Measurements from ENCODE around the gene ZNF714. TPM values are rescaled to one million over a fixed set of nuclear protein-coding genes. Genes with fewer than 3 reads are reported as not detected.

Gene ZNF714
- total and polyA plus RNA-seq, 9 of the 15 experiments (the other 6 are each of a cell fraction or from before 2014, with no cell fraction given), result 16.2 to 40.8 (median 28.9) TPM

- TF ChIP-seq MEIS2 (IDR thresholded peaks at IDR 0.05; ENCODE audit: partially characterized antibody) (peak; percentile 42), SMARCA4 (IDR thresholded peaks at IDR 0.05) (peak; percentile 60; the same call in 1 of the 2 replicates), GATA2 (CRISPR knock-in tag; IDR thresholded peaks at IDR 0.05) (peak; percentile 29; the same call in 1 of the 2 replicates)
These were observed 76.6 kb downstream of the ZNF714 start (continued) for GRCh38 chr19:21158523-21159135.

DNA sequence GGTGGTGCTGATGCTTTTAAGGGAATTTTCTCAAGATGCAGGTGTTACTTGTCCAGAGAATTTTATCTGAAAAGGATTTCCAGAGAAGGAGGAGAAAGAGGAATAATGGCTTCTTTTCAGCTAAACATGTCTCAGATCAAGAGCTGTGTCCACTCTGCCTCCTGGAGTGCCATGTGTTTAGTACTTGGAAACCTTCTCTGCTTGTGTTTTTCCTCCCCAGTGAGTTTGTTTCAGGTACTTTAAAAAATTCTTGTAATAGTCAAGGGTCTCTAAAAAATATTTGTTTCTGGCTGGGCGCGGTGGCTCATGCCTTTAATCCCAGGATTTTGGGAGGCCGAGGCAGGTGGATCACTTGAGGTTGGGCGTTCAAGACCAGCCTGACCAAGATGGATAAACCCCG lies 82.5 kb downstream of the ZNF714 start:
- POLR2A ChIA-PET, result interaction anchor here (0.9 kb wide), 1 partner anchor 13 kb away, joined by 3 read pairs; no protein-coding TSS in a partner anchor

DNA sequence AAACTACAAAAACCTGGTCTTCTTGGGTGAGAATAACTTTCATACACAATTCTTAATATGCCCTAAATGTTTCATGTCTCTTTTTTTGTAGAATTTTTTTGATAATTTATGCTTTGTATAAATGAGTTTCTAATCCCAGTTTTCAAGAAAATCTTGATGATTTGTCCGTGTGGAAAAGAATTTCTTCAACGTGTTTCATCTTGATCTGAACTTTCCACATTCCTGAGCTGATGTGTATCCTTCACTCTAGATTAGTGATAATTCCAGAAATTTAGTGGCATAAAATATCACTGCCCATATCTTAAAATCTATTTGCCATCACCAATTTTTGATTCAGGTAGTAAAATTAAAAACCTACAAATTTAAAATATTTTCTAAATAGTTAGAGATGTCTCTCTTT lies 84.4 kb downstream of the ZNF714 start:
- 89% methylated on average over 2 of the region's 2 CpGs for WGBS (ENCODE audit: insufficient coverage, low coverage, missing lambda C conversion rate)
- Histone ChIP-seq H4K20me1 (replicated peaks; ENCODE audit: control insufficient read depth, insufficient read depth, low read length) (no peaks in the 10 kb centered on the region), H3K9me1 (ENCODE audit: control insufficient read depth, insufficient read depth, low read length) (no peaks in the 10 kb centered on the region), H3K9ac (ENCODE audit: insufficient read depth in 1 of 2, low read depth in 2 of 2, low read length in 2 of 2) (no peak overlapping the region), H3K27ac (ENCODE audit: extremely low read depth, low read depth, low read length) (no peak overlapping the region), H3K36me3 (ENCODE audit: control insufficient read depth, insufficient read depth, low read length) (peaks cover 82% of the 10 kb centered on the region), H2AFZ (ENCODE audit: low read depth, low read length) (no peak overlapping the region), H3K4me1 (replicated peaks in 1 of 2; ENCODE audit: control insufficient read depth in 2 of 2, insufficient read depth in 2 of 2, low read length in 2 of 2) (no peaks in the 10 kb centered on the region), H3K27me3 (ENCODE audit: control insufficient read depth in 2 of 2, insufficient read depth in 2 of 2, low read length in 2 of 2) (no peaks in the 10 kb centered on the region), H3K9me3 (replicated peaks; ENCODE audit: control insufficient read depth, insufficient read depth, low read depth, low read length) (no peaks in the 10 kb centered on the region), H3K79me2 (ENCODE audit: control insufficient read depth, insufficient read depth, low read length) (peaks cover 41% of the 10 kb centered on the region), H3K4me3 (no peak overlapping the region), H3K4me2 (ENCODE audit: insufficient read depth, low read length) (no peak overlapping the region)
- ChIA-PET CTCF (ENCODE audit: low intra/inter-chr PET ratio) (no interaction called here), POLR2A (no interaction called here)
- TF ChIP-seq POLR2B (IDR thresholded peaks at IDR 0.05; ENCODE audit: low read depth, partially characterized antibody) (no peak), SMAD3 (CRISPR knock-in tag; conservative IDR thresholded peaks at IDR 0.05) (no peak), ZBTB49 (CRISPR knock-in tag; IDR thresholded peaks at IDR 0.05; ENCODE audit: borderline replicate concordance) (no peak), KLF13 (tag; IDR thresholded peaks at IDR 0.05; ENCODE audit: borderline replicate concordance, low read depth) (no peak), NFYB (IDR thresholded peaks at IDR 0.05; ENCODE audit: extremely low read depth, insufficient read length) (no peak), SMARCA5 (IDR thresholded peaks at IDR 0.05) (no peak)
- intact Hi-C loops (cut with micrococcal nuclease), result no loop called here
- no peak for FAIRE-seq
- in situ Hi-C loops (cut with MboI), result no loop called here
- ATAC-seq, result no peak
- no peak for DNase-seq (ENCODE audit: extremely low read depth in 1 of 4, low spot score in 3 of 4)
- BruUV-seq (replicated peaks), result no TSS peak

More for the DNA sequence above, 82.5 kb downstream of the ZNF714 start:
- FAIRE-seq (no peak), ATAC-seq (no peak), DNase-seq (ENCODE audit: extremely low read depth in 1 of 4, low spot score in 3 of 4) (no peak)
- H3K4me2 ChIP-seq (ENCODE audit: insufficient read depth, low read length), result no peak overlapping the region
- in situ Hi-C loops (cut with MboI), result no loop called here
- BruUV-seq (replicated peaks), result no TSS peak
- CTCF ChIA-PET (ENCODE audit: low intra/inter-chr PET ratio), result no interaction called here
- no peak for TF ChIP-seq ZNF696 (CRISPR knock-in tag; conservative IDR thresholded peaks at IDR 0.05)
- H3K79me2 ChIP-seq (ENCODE audit: control insufficient read depth, insufficient read depth, low read length), result peaks cover 59% of the 10 kb centered on the region
- no peak overlapping the region for H3K9ac ChIP-seq (ENCODE audit: insufficient read depth in 1 of 2, low read depth in 2 of 2, low read length in 2 of 2)
- no peak overlapping the region for H2AFZ ChIP-seq (ENCODE audit: low read depth, low read length)
- H3K4me1 ChIP-seq (replicated peaks in 1 of 2; ENCODE audit: control insufficient read depth in 2 of 2, insufficient read depth in 2 of 2, low read length in 2 of 2), result peaks cover 0 to 6% of the 10 kb centered on the region in 2 experiments; a peak in 2 of 5 replicates
- no peaks in the 10 kb centered on the region for H3K27me3 ChIP-seq (ENCODE audit: control insufficient read depth in 2 of 2, insufficient read depth in 2 of 2, low read length in 2 of 2)
- intact Hi-C loops (cut with micrococcal nuclease), result no loop called here
- no peaks in the 10 kb centered on the region for H3K9me3 ChIP-seq (replicated peaks; ENCODE audit: control insufficient read depth, insufficient read depth, low read depth, low read length)
- no peak overlapping the region for H3K27ac ChIP-seq (ENCODE audit: extremely low read depth, low read depth, low read length)
- 100% methylated on average over 5 of the region's 5 CpGs for WGBS (ENCODE audit: insufficient coverage, low coverage, missing lambda C conversion rate)
- H3K9me1 ChIP-seq (ENCODE audit: control insufficient read depth, insufficient read depth, low read length), result no peaks in the 10 kb centered on the region
- no peak overlapping the region for H3K4me3 ChIP-seq
- peaks cover 81% of the 10 kb centered on the region for H3K36me3 ChIP-seq (ENCODE audit: control insufficient read depth, insufficient read depth, low read length)
- no peaks in the 10 kb centered on the region for H4K20me1 ChIP-seq (replicated peaks; ENCODE audit: control insufficient read depth, insufficient read depth, low read length)

Data from K562 (cell line).